Peyer's patch (tissue), 4 donors: ENCODE results near the gene CCDC85C. TPM values are rescaled to one million over a fixed set of nuclear protein-coding genes. Genes with fewer than 3 reads are reported as not detected.

ENCODE experiments used
- DNase-seq, 3 donors: peaks; one replicate each; pipeline ENCODE4 v3.0.0-alpha.2; 2017 to 2019
- H3K27ac ChIP-seq, 4 donors: fragments of 200-600 bp; sonication (generic); one replicate each; pipeline ENCODE4 v1.5.1; 2016 to 2019
- H3K27me3 ChIP-seq, 2 donors: fragments of 200-600 bp; sonication (generic); one replicate each; pipeline ENCODE4 v1.5.1; 2019
- H3K36me3 ChIP-seq, 3 donors: fragments of 200-600 bp; sonication (generic); one replicate each; pipeline ENCODE4 v1.5.1; 2016 to 2019
- H3K4me1 ChIP-seq, 4 donors: fragments of 200-600 bp; sonication (generic); one replicate each; pipeline ENCODE4 v1.5.1; 2016 to 2019
- H3K4me3 ChIP-seq, 4 donors: fragments of 200-600 bp; sonication (generic); 1 replicate in 3 of 4; 2 replicates in 1 of 4; pipeline ENCODE4 v1.5.1; 2016 to 2019; ENCODE audit warnings: mild to moderate bottlenecking in 1 of 4
- H3K9me3 ChIP-seq, 4 donors: fragments of 200-600 bp; sonication (generic); one replicate each; pipeline ENCODE4 v1.5.1; 2016 to 2019; ENCODE audit warnings: mild to moderate bottlenecking in 1 of 4
- POLR2A ChIP-seq, 2 donors: fragments of 450-650 bp; IDR thresholded peaks; one replicate each; pipeline ENCODE4 v1.5.1; 2017; ENCODE audit warnings: antibody characterized with exemption in 2 of 2, mild to moderate bottlenecking in 2 of 2, moderate library complexity in 2 of 2
- total RNA-seq, 4 donors: library from RNA; depleted of rRNA; stranded (reverse); fragments of >200 nt; gene quantifications; one replicate each; pipeline ENCODE4 v1.1.0, GENCODE V29; 2016
- TF ChIP-seq, protein P1 (sequence below), 6 experiments: fragments of 450-650 bp in 4 of 6; fragments of 200-600 bp in 2 of 6; sonication (generic) in 1 of 6; IDR thresholded peaks; one replicate each; pipeline ENCODE4 v1.5.1; 2017 to 2019; ENCODE audit warnings: antibody characterized with exemption in 6 of 6, mild to moderate bottlenecking in 3 of 6, moderate library complexity in 1 of 6

The CCDC85C gene
- total RNA-seq, 4 donors from 2014 or later, result 19.8 to 98.1 (median 78.8) TPM

- H3K27me3 ChIP-seq, result no peaks in the 10 kb centered on the region
- H3K36me3 ChIP-seq, result no peaks in the 10 kb centered on the region
- peak in 2 of 3 donors; percentile 93 to 95 for DNase-seq
- H3K9me3 ChIP-seq, result no peaks in the 10 kb centered on the region
- TF ChIP-seq, protein P1, sequence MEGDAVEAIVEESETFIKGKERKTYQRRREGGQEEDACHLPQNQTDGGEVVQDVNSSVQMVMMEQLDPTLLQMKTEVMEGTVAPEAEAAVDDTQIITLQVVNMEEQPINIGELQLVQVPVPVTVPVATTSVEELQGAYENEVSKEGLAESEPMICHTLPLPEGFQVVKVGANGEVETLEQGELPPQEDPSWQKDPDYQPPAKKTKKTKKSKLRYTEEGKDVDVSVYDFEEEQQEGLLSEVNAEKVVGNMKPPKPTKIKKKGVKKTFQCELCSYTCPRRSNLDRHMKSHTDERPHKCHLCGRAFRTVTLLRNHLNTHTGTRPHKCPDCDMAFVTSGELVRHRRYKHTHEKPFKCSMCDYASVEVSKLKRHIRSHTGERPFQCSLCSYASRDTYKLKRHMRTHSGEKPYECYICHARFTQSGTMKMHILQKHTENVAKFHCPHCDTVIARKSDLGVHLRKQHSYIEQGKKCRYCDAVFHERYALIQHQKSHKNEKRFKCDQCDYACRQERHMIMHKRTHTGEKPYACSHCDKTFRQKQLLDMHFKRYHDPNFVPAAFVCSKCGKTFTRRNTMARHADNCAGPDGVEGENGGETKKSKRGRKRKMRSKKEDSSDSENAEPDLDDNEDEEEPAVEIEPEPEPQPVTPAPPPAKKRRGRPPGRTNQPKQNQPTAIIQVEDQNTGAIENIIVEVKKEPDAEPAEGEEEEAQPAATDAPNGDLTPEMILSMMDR (IDR thresholded peaks at IDR 0.05), result peak in 3 of 6 experiments; percentile 40 to 48 (median 42)
- peak in 1 of 2 donors; percentile 50 for TF ChIP-seq POLR2A (IDR thresholded peaks at IDR 0.05)
- peak overlapping the region in 3 of 4 donors; percentile 60 to 93 (median 80) for H3K27ac ChIP-seq
- peaks cover 0 to 59% (median 7%) of the 10 kb centered on the region in 4 donors for H3K4me1 ChIP-seq
- H3K4me3 ChIP-seq, result peak overlapping the region in 1 of 4 donors; percentile 14
Measured at GRCh38 chr14:99552572-99553216, 51.3 kb downstream of the CCDC85C start.

- peak overlapping the region in 3 of 4 donors; percentile 51 to 93 (median 60) for H3K27ac ChIP-seq
- no peak for DNase-seq
Measured at GRCh38 chr14:99552021-99552553, 51.9 kb downstream of the CCDC85C start.

GRCh38 chr14:99551034-99551922 lies 52.7 kb downstream of the CCDC85C start:
- TF ChIP-seq, protein P1 (IDR thresholded peaks at IDR 0.05), result no peak
- TF ChIP-seq POLR2A (IDR thresholded peaks at IDR 0.05), result no peak
- Histone ChIP-seq H3K27ac (peak overlapping the region in 1 of 4 donors; percentile 93), H3K9me3 (no peaks in the 10 kb centered on the region), H3K36me3 (no peaks in the 10 kb centered on the region), H3K27me3 (no peaks in the 10 kb centered on the region), H3K4me1 (peaks cover 0 to 53% (median 7%) of the 10 kb centered on the region in 4 donors), H3K4me3 (no peak overlapping the region)
- no peak for DNase-seq

More at GRCh38 chr14:99552021-99552553, 51.9 kb downstream of the CCDC85C start:
- H3K4me1 ChIP-seq, result peaks cover 0 to 55% (median 7%) of the 10 kb centered on the region in 4 donors
- H3K36me3 ChIP-seq, result no peaks in the 10 kb centered on the region
- H3K4me3 ChIP-seq, result peak overlapping the region in 2 of 4 donors; percentile 13 to 14
- no peak for TF ChIP-seq POLR2A (IDR thresholded peaks at IDR 0.05)
- TF ChIP-seq, protein P1 (IDR thresholded peaks at IDR 0.05), result no peak
- H3K9me3 ChIP-seq, result no peaks in the 10 kb centered on the region
- no peaks in the 10 kb centered on the region for H3K27me3 ChIP-seq

DNA sequence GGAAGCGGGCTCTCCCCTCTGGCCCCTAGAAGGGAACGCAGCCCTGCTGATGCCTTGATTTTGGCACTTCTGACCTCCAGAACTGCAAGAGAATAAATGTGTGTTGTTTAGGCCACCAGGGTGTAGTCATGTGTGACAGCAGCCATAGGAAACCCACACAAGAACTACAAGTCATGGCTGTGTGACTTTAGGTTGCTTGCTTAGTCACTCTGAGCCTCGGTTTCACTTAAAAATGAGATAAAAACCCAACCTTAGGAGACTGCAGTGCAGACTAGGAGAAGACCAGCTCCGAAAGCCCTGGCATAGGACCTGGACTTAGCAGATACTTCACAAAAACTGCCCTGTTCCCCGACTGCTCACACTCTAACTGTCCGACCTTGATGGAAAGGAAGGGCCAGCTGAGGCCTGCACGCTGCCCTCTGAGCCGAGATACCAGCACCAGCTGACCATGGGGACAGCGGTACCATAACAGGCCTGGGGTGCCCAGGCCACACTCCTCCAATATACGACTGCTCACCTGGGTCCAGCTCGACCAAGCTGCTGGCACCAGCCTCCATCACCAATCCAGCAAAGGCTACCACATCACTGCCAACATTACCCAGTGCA lies 53.5 kb downstream of the CCDC85C start:
- DNase-seq, result no peak
- H3K4me3 ChIP-seq, result no peak overlapping the region
- H3K36me3 ChIP-seq, result no peaks in the 10 kb centered on the region
- H3K27me3 ChIP-seq, result no peaks in the 10 kb centered on the region
- no peaks in the 10 kb centered on the region for H3K9me3 ChIP-seq
- peak overlapping the region in 1 of 4 donors; percentile 16 for H3K27ac ChIP-seq
- peaks cover 0 to 46% (median 6%) of the 10 kb centered on the region in 4 donors for H3K4me1 ChIP-seq
- TF ChIP-seq, protein P1 (IDR thresholded peaks at IDR 0.05), result no peak
- no peak for TF ChIP-seq POLR2A (IDR thresholded peaks at IDR 0.05)

DNA sequence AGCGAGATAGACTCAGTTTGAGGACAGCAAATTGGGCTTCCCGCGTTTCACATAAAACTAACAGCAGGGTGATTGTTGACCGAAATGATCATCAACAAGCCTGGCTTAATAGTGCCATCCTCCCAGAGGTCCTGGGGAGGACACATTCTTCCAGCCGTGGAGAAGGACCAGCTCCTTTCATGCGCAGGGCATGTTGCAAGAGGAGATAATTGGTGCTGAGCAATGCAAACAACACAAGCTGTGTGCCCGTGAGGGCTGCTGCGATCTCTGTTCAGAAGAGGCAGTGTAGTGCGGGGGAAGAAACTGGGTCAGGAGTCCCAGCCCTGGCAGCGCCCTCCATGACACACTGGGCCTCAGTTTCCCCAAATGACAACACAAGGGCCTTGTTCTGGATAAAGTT lies 54.3 kb downstream of the CCDC85C start:
- Histone ChIP-seq H3K36me3 (no peaks in the 10 kb centered on the region), H3K9me3 (no peaks in the 10 kb centered on the region), H3K4me3 (no peak overlapping the region), H3K4me1 (peaks cover 0 to 38% (median 6%) of the 10 kb centered on the region in 4 donors), H3K27me3 (no peaks in the 10 kb centered on the region), H3K27ac (no peak overlapping the region)
- no peak for DNase-seq
- no peak for TF ChIP-seq POLR2A (IDR thresholded peaks at IDR 0.05)
- TF ChIP-seq, protein P1 (IDR thresholded peaks at IDR 0.05), result no peak
